ENCODE results near the gene RNF130. TPM values are rescaled to one million over a fixed set of nuclear protein-coding genes. Genes with fewer than 3 reads are reported as not detected.

The RNF130 gene
- total and polyA plus RNA-seq, 7 donors = 34.3 to 144 (median 64.1) TPM

DNA sequence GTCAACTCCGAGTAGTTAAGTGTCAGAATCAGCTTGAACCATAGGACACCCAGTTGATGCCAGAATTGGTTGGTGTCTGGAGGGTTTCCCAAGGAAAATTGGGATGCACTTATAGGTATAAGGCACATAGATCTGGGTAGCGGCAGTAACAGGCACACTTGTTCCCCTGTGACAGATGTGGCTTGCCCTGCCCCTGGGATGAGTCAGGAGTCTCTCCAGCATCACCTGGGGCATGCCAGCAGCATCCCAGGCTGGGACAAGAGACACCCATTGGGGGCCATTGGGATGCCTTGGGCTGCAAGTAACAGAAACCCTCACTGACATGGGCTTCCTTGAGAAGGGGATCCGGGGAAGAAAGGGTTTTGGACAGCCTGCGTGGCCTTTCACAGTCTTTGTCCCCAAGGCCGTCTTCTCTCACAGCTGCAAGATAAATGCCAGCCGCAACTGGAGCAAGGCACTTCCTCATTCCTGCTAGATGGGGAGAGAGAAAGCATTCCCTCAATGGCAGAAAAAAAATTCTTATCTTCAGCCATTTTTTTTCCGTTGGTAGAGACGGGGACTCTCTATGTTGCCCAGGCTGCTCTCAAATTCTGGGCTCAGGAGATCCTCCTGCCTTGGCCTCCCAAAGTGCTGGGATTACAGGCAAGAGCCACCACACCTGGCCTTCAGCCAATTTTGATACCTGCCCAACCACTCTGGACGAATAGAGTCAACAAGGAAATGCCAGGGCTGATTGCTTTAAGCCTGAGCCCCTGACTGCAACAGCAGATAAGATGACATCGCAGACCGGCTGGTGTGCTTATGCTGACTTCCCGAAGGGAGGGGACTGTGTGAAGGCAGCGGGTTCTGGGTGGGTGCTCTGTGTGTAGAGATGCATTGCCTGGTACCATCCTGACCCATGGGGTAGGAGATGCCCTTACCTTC, 13.3 kb upstream of the RNF130 start:
- H3K9me3 ChIP-seq = no peaks in the 10 kb centered on the region
- TF ChIP-seq POLR2A (IDR thresholded peaks at IDR 0.05) = no peak
- no peak for TF ChIP-seq POLR2AphosphoS5 (IDR thresholded peaks at IDR 0.05)
- TF ChIP-seq EP300 (IDR thresholded peaks at IDR 0.05) = no peak
- TF ChIP-seq, protein P1, sequence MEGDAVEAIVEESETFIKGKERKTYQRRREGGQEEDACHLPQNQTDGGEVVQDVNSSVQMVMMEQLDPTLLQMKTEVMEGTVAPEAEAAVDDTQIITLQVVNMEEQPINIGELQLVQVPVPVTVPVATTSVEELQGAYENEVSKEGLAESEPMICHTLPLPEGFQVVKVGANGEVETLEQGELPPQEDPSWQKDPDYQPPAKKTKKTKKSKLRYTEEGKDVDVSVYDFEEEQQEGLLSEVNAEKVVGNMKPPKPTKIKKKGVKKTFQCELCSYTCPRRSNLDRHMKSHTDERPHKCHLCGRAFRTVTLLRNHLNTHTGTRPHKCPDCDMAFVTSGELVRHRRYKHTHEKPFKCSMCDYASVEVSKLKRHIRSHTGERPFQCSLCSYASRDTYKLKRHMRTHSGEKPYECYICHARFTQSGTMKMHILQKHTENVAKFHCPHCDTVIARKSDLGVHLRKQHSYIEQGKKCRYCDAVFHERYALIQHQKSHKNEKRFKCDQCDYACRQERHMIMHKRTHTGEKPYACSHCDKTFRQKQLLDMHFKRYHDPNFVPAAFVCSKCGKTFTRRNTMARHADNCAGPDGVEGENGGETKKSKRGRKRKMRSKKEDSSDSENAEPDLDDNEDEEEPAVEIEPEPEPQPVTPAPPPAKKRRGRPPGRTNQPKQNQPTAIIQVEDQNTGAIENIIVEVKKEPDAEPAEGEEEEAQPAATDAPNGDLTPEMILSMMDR (IDR thresholded peaks at IDR 0.05) = no peak
- 18 to 33% methylated on average over 13 of the region's 13 CpGs for WGBS, 2 donors
- H3K4me1 ChIP-seq = peaks cover 0 to 1% (median 0%) of the 10 kb centered on the region in 4 donors
- intact Hi-C loops (cut with DNase I) = no loop called here
- H3K27ac ChIP-seq = no peak overlapping the region
- DNase-seq = no peak
- no peaks in the 10 kb centered on the region for H3K36me3 ChIP-seq
- H3K4me3 ChIP-seq = no peak overlapping the region
- H3K27me3 ChIP-seq = no peaks in the 10 kb centered on the region

DNA sequence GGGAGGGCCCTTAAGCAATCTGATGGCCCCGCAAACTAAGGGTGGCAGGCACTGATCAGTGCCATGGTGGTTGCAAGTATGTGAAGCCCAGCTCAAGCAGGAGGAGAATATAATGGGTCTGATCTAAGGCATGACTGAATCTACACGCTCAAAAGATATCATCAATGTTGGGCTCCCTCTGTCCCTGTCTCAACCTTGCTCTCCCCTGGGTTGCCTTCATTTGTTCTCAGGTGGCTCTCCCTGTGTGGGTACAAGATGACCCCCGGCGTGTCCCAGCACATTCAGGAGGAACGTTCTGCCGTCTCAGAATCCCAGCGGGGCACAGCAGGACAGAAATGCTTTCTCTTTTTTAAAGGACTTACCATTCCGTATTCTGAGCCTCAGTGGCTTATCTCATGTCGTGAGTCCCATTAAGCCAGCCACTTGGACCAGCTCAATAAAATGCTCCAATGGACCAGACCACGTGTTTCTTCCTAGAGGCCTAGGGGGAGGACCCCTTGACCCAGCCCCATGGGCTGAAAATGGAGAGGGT, 12.0 kb upstream of the RNF130 start:
- DNase-seq = no peak
- WGBS, 2 donors = 94 to 97% methylated on average over 10 of the region's 10 CpGs
- TF ChIP-seq POLR2AphosphoS5 (IDR thresholded peaks at IDR 0.05) = no peak
- TF ChIP-seq, protein P1 (IDR thresholded peaks at IDR 0.05) = no peak
- no peak for TF ChIP-seq POLR2A (IDR thresholded peaks at IDR 0.05)
- TF ChIP-seq EP300 (IDR thresholded peaks at IDR 0.05) = no peak
- H3K27me3 ChIP-seq = peaks cover 0 to 8% (median 0%) of the 10 kb centered on the region in 3 donors
- no peaks in the 10 kb centered on the region for H3K9me3 ChIP-seq
- H3K36me3 ChIP-seq = no peaks in the 10 kb centered on the region
- no peaks in the 10 kb centered on the region for H3K4me1 ChIP-seq
- intact Hi-C loops (cut with DNase I) = no loop called here
- no peak overlapping the region for H3K4me3 ChIP-seq
- no peak overlapping the region for H3K27ac ChIP-seq

GRCh38 chr5:180082633-180083420, 11.3 kb upstream of the RNF130 start:
- Histone ChIP-seq H3K9me3 (no peaks in the 10 kb centered on the region), H3K27ac (no peak overlapping the region), H3K4me1 (no peaks in the 10 kb centered on the region), H3K4me3 (no peak overlapping the region), H3K36me3 (no peaks in the 10 kb centered on the region), H3K27me3 (peaks cover 0 to 8% (median 0%) of the 10 kb centered on the region in 3 donors)
- WGBS, 2 donors = 80 to 86% methylated on average over 17 of the region's 17 CpGs
- no peak for DNase-seq
- intact Hi-C loops (cut with DNase I) = no loop called here
- no peak for TF ChIP-seq POLR2AphosphoS5 (IDR thresholded peaks at IDR 0.05)
- TF ChIP-seq POLR2A (IDR thresholded peaks at IDR 0.05) = no peak
- TF ChIP-seq, protein P1 (IDR thresholded peaks at IDR 0.05) = no peak
- no peak for TF ChIP-seq EP300 (IDR thresholded peaks at IDR 0.05)

GRCh38 chr5:180081481-180081880, 9.9 kb upstream of the RNF130 start:
- WGBS, 2 donors = 86 to 92% methylated on average over 5 of the region's 5 CpGs
- peaks cover 0 to 8% (median 0%) of the 10 kb centered on the region in 3 donors for H3K27me3 ChIP-seq
- H3K4me1 ChIP-seq = no peaks in the 10 kb centered on the region
- H3K9me3 ChIP-seq = no peaks in the 10 kb centered on the region
- DNase-seq = no peak
- H3K4me3 ChIP-seq = no peak overlapping the region
- intact Hi-C loops (cut with DNase I) = no loop called here
- no peaks in the 10 kb centered on the region for H3K36me3 ChIP-seq
- TF ChIP-seq POLR2AphosphoS5 (IDR thresholded peaks at IDR 0.05) (no peak), POLR2A (IDR thresholded peaks at IDR 0.05) (no peak), EP300 (IDR thresholded peaks at IDR 0.05) (no peak)
- TF ChIP-seq, protein P1 (IDR thresholded peaks at IDR 0.05) = no peak
- H3K27ac ChIP-seq = no peak overlapping the region
